Colonic mucosa (tissue), 4 donors: Measurements from ENCODE around the gene C20orf96. TPM values are rescaled to one million over a fixed set of nuclear protein-coding genes. Genes with fewer than 3 reads are reported as not detected.
"Not testable (repeated sequence)": the region's sequence is repeated elsewhere in the genome, so short reads cannot be mapped to it uniquely, and the experiment has no call there.

ENCODE experiments used
- DNase-seq: peaks from one replicate; pipeline ENCODE4 v3.0.0-alpha.2; 2020
- H3K27ac ChIP-seq: fragments of 200-600 bp; one replicate; pipeline ENCODE4 v1.8.0; 2021
- H3K27me3 ChIP-seq: fragments of 200-600 bp; one replicate; pipeline ENCODE4 v1.8.0; 2021
- H3K36me3 ChIP-seq: fragments of 200-600 bp; one replicate; pipeline ENCODE4 v1.8.0; 2021
- H3K4me1 ChIP-seq: fragments of 200-600 bp; one replicate; pipeline ENCODE4 v1.8.0; 2021; ENCODE audit warnings: mild to moderate bottlenecking
- H3K4me3 ChIP-seq: fragments of 200-600 bp; one replicate; pipeline ENCODE4 v1.8.0; 2021
- H3K9ac ChIP-seq, 2 donors: one replicate each; pipeline ENCODE4 v1.7.0; 2013; ENCODE audit warnings: control low read depth in 2 of 2, low read depth in 2 of 2, low read length in 2 of 2
- H3K9me3 ChIP-seq: fragments of 200-600 bp; one replicate; pipeline ENCODE4 v1.8.0; 2021
- intact Hi-C: fragments of 100-400 bp; cut with DNase I; formaldehyde crosslinking; loops from one replicate; pipeline ENCODE4 v1.14.1; 2022
- total RNA-seq, 2 donors: library from RNA; stranded (reverse); fragmentation: NEBNext Ultra II Directional in 1 of 2; extraction: Animal tissue kit (Norgen Biotek cat#: 25700) in 1 of 2; gene quantifications; one replicate each; pipeline ENCODE4 v1.2.1, GENCODE V29; 2021
- TF ChIP-seq, protein P1 (sequence below): fragments of 200-600 bp; IDR thresholded peaks from one replicate; pipeline ENCODE4 v1.8.0; 2022; ENCODE audit warnings: antibody characterized with exemption, mild to moderate bottlenecking
- donor health status: healthy.
- donor health status: DM: no; HTN: no; CAD: no.
- donor health status: DM: no; HTN: no; CAD: no.

The C20orf96 gene
- total RNA-seq, 2 donors from 2014 or later: 7.9 to 8.2 TPM

GRCh38 chr20:257419-257818 lies 33.1 kb downstream of the C20orf96 start, which contains the start of gene DEFB132:
TSS of gene DEFB132 (plus strand) at chr20:257724. CDS start at chr20:257779, 55 bp downstream.
- no peaks in the 10 kb centered on the region for H3K9me3 ChIP-seq
- no peak within 1 kb of the TSS for H3K27ac ChIP-seq
- intact Hi-C loops: no loop called here
- no peak within 1 kb of the TSS for H3K9ac ChIP-seq
- no peak for DNase-seq
- H3K4me1 ChIP-seq: no peaks in the 10 kb centered on the region
- TF ChIP-seq, protein P1, sequence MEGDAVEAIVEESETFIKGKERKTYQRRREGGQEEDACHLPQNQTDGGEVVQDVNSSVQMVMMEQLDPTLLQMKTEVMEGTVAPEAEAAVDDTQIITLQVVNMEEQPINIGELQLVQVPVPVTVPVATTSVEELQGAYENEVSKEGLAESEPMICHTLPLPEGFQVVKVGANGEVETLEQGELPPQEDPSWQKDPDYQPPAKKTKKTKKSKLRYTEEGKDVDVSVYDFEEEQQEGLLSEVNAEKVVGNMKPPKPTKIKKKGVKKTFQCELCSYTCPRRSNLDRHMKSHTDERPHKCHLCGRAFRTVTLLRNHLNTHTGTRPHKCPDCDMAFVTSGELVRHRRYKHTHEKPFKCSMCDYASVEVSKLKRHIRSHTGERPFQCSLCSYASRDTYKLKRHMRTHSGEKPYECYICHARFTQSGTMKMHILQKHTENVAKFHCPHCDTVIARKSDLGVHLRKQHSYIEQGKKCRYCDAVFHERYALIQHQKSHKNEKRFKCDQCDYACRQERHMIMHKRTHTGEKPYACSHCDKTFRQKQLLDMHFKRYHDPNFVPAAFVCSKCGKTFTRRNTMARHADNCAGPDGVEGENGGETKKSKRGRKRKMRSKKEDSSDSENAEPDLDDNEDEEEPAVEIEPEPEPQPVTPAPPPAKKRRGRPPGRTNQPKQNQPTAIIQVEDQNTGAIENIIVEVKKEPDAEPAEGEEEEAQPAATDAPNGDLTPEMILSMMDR: no peak
- no peaks in the 10 kb centered on the region for H3K36me3 ChIP-seq
- H3K4me3 ChIP-seq: no peak within 1 kb of the TSS
- H3K27me3 ChIP-seq: no peaks in the 10 kb centered on the region

- intact Hi-C loops, H3K9ac ChIP-seq, H3K27ac ChIP-seq, H3K4me3 ChIP-seq, DNase-seq, H3K9me3 ChIP-seq, H3K4me1 ChIP-seq, H3K27me3 ChIP-seq, H3K36me3 ChIP-seq: not testable (repeated sequence)
These were observed 37.1 kb downstream of the C20orf96 start for GRCh38 chr20:253447-253846.

DNA sequence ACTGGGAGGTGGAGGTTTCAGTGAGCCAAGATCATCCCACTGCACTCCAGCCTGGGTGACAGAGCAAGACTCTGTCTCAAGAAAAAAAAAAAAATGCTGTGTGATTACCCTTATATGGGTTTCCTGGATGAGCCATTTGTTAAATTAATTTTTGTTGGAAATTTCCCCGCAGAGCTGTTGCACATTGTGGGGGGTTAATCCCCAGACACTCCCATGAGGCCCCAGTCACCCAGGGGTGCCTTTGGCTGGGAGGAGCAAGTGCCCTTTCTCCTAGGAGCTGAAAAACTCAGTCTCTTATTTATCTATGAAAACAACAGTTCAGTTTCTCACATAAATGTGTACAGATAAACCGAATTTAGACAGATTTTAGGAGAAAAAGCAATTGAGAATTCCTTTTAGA lies 37.7 kb downstream of the C20orf96 start:
- H3K36me3 ChIP-seq: no peaks in the 10 kb centered on the region
- no peaks in the 10 kb centered on the region for H3K4me1 ChIP-seq
- H3K27ac ChIP-seq: no peak overlapping the region
- no peak for DNase-seq
- no peak overlapping the region for H3K4me3 ChIP-seq
- no peaks in the 10 kb centered on the region for H3K9me3 ChIP-seq
- H3K9ac ChIP-seq: no peak overlapping the region
- intact Hi-C loops: no loop called here
- no peaks in the 10 kb centered on the region for H3K27me3 ChIP-seq
- TF ChIP-seq, protein P1: no peak

- Histone ChIP-seq H3K4me3 (no peak overlapping the region), H3K27me3 (no peaks in the 10 kb centered on the region), H3K36me3 (no peaks in the 10 kb centered on the region), H3K9me3 (no peaks in the 10 kb centered on the region), H3K4me1 (no peaks in the 10 kb centered on the region), H3K9ac (no peak overlapping the region), H3K27ac (no peak overlapping the region)
- TF ChIP-seq, protein P1: no peak
- DNase-seq: no peak
- intact Hi-C loops: no loop called here
These were observed 39.2 kb downstream of the C20orf96 start for GRCh38 chr20:251354-251753.

DNA sequence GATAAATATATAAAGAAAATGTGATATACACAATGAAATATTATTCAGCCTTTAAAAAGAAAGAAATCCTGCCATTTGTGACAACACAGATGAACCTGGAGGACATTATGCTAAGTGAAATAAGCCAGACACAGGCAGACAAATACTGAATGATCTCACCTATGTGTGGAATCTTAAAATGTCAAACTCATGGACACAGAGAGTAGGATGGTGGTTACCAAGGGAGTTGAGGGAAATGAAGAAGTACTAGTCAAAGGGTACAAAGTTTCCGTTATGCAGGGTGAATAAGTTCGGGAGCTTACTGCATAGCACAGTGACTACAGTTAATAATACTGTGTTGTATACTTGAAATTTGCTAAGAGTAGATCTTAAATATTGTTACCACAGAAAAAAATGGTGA lies 47.6 kb downstream of the C20orf96 start:
- no peak for DNase-seq
- Histone ChIP-seq H3K9me3 (no peaks in the 10 kb centered on the region), H3K9ac (no peak overlapping the region), H3K36me3 (no peaks in the 10 kb centered on the region), H3K27ac (no peak overlapping the region), H3K4me1 (no peaks in the 10 kb centered on the region), H3K4me3 (no peak overlapping the region), H3K27me3 (no peaks in the 10 kb centered on the region)
- intact Hi-C loops: no loop called here
- TF ChIP-seq, protein P1: no peak

DNA sequence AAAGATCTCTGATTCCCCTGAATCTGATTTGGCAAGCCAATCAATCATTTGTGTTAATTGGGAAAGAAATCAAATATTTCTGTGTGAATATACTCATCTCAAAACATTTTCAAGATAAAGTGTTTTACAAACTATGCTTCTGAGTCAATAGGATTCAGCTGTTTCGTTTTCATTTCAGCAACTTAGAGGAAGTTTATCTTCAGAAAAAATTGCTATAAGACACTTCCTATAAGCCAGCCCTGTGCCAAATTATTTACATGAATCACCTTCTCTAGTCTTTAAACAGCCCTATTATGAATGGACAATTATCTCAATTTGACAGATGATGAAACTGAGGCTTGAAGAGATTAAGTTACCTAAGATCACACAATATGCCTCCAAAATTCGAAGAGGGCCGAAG lies 52.6 kb downstream of the C20orf96 start:
- TF ChIP-seq, protein P1: no peak
- Histone ChIP-seq H3K4me1 (no peaks in the 10 kb centered on the region), H3K9ac (no peak overlapping the region), H3K27me3 (no peaks in the 10 kb centered on the region), H3K36me3 (no peaks in the 10 kb centered on the region), H3K9me3 (no peaks in the 10 kb centered on the region), H3K4me3 (no peak overlapping the region), H3K27ac (no peak overlapping the region)
- no peak for DNase-seq
- intact Hi-C loops: no loop called here
